ENCODE measurements around the gene EFHC2. TPM values are rescaled to one million over a fixed set of nuclear protein-coding genes. Genes with fewer than 3 reads are reported as not detected.

Gene EFHC2
- total and polyA plus RNA-seq, 4 donors = 0.08 to 0.56 TPM; not detected in 2

DNA sequence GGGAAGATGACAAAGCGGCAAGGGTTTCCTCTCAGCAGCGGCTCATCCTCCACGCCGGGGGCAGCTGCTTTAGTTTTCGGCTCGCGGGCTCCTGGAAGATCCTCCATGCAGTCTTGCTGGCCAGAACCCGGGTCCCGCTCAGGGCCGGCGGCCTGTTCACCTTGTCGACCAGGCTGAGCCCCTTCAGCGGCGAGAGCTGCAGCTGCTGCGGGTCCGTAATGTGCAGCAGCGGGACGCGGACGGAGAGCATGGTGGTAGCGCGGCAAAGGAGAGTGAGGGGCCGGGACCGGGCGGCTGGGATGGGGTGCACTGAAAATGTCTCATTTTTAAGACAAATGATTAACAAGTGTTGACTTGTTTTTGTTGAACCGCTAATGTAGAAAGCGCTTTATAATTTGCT is 33.2 kb downstream of the EFHC2 start:
- 93% methylated on average over 27 of the region's 27 CpGs for WGBS
- Histone ChIP-seq H3K36me3 (ENCODE audit: control insufficient read depth in 4 of 4, insufficient read depth in 3 of 4, low read depth in 1 of 4, low read length in 3 of 4) (no peaks in the 10 kb centered on the region), H3K9ac (ENCODE audit: low read depth in 1 of 2, low read length in 2 of 2) (no peak overlapping the region), H3K27me3 (ENCODE audit: control insufficient read depth in 4 of 4, insufficient read depth in 4 of 4, low read length in 3 of 4) (peaks cover 0 to 3% (median 0%) of the 10 kb centered on the region in 4 donors), H3K27ac (ENCODE audit: low read depth in 1 of 2, low read length in 2 of 2) (no peak overlapping the region), H3K9me3 (ENCODE audit: control insufficient read depth in 4 of 4, low read length in 3 of 4) (no peaks in the 10 kb centered on the region), H3K4me1 (ENCODE audit: control insufficient read depth in 4 of 4, insufficient read depth in 4 of 4, low read length in 3 of 4) (no peaks in the 10 kb centered on the region), H3K4me3 (ENCODE audit: low read depth in 1 of 3, low read length in 3 of 3) (no peak overlapping the region)
- no peak for DNase-seq (ENCODE audit: low spot score)
- TF ChIP-seq FOXA1 (IDR thresholded peaks at IDR 0.05) (no peak), JUND (IDR thresholded peaks at IDR 0.05) (no peak), SP1 (IDR thresholded peaks at IDR 0.05) (no peak), NR2F2 (IDR thresholded peaks at IDR 0.05) (no peak), HNF4G (IDR thresholded peaks at IDR 0.05) (no peak), YY1 (IDR thresholded peaks at IDR 0.05) (no peak), TAF1 (conservative IDR thresholded peaks at IDR 0.05) (no peak), RAD21 (IDR thresholded peaks at IDR 0.05) (no peak), GABPA (IDR thresholded peaks at IDR 0.05 in 1 of 2, conservative IDR thresholded peaks at IDR 0.05 in 1 of 2) (no peak), RXRA (IDR thresholded peaks at IDR 0.05) (no peak), HNF4A (conservative IDR thresholded peaks at IDR 0.05) (no peak), FOXA2 (IDR thresholded peaks at IDR 0.05) (no peak), EGR1 (IDR thresholded peaks at IDR 0.05; ENCODE audit: low read depth in 2 of 2) (no peak)
- TF ChIP-seq, protein P1, sequence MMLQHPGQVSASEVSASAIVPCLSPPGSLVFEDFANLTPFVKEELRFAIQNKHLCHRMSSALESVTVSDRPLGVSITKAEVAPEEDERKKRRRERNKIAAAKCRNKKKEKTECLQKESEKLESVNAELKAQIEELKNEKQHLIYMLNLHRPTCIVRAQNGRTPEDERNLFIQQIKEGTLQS (IDR thresholded peaks at IDR 0.05) = no peak
- TF ChIP-seq, protein P2, sequence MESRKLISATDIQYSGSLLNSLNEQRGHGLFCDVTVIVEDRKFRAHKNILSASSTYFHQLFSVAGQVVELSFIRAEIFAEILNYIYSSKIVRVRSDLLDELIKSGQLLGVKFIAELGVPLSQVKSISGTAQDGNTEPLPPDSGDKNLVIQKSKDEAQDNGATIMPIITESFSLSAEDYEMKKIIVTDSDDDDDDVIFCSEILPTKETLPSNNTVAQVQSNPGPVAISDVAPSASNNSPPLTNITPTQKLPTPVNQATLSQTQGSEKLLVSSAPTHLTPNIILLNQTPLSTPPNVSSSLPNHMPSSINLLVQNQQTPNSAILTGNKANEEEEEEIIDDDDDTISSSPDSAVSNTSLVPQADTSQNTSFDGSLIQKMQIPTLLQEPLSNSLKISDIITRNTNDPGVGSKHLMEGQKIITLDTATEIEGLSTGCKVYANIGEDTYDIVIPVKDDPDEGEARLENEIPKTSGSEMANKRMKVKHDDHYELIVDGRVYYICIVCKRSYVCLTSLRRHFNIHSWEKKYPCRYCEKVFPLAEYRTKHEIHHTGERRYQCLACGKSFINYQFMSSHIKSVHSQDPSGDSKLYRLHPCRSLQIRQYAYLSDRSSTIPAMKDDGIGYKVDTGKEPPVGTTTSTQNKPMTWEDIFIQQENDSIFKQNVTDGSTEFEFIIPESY (IDR thresholded peaks at IDR 0.05) = no peak
- TF ChIP-seq, protein P3, sequence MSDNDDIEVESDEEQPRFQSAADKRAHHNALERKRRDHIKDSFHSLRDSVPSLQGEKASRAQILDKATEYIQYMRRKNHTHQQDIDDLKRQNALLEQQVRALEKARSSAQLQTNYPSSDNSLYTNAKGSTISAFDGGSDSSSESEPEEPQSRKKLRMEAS (IDR thresholded peaks at IDR 0.05) = no peak
- TF ChIP-seq, protein P4, sequence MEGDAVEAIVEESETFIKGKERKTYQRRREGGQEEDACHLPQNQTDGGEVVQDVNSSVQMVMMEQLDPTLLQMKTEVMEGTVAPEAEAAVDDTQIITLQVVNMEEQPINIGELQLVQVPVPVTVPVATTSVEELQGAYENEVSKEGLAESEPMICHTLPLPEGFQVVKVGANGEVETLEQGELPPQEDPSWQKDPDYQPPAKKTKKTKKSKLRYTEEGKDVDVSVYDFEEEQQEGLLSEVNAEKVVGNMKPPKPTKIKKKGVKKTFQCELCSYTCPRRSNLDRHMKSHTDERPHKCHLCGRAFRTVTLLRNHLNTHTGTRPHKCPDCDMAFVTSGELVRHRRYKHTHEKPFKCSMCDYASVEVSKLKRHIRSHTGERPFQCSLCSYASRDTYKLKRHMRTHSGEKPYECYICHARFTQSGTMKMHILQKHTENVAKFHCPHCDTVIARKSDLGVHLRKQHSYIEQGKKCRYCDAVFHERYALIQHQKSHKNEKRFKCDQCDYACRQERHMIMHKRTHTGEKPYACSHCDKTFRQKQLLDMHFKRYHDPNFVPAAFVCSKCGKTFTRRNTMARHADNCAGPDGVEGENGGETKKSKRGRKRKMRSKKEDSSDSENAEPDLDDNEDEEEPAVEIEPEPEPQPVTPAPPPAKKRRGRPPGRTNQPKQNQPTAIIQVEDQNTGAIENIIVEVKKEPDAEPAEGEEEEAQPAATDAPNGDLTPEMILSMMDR (IDR thresholded peaks at IDR 0.05; ENCODE audit: low read depth, low read length, missing input control) = no peak
- TF ChIP-seq, protein P5, sequence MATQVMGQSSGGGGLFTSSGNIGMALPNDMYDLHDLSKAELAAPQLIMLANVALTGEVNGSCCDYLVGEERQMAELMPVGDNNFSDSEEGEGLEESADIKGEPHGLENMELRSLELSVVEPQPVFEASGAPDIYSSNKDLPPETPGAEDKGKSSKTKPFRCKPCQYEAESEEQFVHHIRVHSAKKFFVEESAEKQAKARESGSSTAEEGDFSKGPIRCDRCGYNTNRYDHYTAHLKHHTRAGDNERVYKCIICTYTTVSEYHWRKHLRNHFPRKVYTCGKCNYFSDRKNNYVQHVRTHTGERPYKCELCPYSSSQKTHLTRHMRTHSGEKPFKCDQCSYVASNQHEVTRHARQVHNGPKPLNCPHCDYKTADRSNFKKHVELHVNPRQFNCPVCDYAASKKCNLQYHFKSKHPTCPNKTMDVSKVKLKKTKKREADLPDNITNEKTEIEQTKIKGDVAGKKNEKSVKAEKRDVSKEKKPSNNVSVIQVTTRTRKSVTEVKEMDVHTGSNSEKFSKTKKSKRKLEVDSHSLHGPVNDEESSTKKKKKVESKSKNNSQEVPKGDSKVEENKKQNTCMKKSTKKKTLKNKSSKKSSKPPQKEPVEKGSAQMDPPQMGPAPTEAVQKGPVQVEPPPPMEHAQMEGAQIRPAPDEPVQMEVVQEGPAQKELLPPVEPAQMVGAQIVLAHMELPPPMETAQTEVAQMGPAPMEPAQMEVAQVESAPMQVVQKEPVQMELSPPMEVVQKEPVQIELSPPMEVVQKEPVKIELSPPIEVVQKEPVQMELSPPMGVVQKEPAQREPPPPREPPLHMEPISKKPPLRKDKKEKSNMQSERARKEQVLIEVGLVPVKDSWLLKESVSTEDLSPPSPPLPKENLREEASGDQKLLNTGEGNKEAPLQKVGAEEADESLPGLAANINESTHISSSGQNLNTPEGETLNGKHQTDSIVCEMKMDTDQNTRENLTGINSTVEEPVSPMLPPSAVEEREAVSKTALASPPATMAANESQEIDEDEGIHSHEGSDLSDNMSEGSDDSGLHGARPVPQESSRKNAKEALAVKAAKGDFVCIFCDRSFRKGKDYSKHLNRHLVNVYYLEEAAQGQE (IDR thresholded peaks at IDR 0.05) = no peak

Measured in liver (tissue), 9 donors.